ENCODE data around the gene TUT4. TPM values are rescaled to one million over a fixed set of nuclear protein-coding genes. Genes with fewer than 3 reads are reported as not detected.

The TUT4 gene
- total and polyA plus RNA-seq, 2 experiments from 2014 or later: 14.9 to 18.9 TPM

DNA sequence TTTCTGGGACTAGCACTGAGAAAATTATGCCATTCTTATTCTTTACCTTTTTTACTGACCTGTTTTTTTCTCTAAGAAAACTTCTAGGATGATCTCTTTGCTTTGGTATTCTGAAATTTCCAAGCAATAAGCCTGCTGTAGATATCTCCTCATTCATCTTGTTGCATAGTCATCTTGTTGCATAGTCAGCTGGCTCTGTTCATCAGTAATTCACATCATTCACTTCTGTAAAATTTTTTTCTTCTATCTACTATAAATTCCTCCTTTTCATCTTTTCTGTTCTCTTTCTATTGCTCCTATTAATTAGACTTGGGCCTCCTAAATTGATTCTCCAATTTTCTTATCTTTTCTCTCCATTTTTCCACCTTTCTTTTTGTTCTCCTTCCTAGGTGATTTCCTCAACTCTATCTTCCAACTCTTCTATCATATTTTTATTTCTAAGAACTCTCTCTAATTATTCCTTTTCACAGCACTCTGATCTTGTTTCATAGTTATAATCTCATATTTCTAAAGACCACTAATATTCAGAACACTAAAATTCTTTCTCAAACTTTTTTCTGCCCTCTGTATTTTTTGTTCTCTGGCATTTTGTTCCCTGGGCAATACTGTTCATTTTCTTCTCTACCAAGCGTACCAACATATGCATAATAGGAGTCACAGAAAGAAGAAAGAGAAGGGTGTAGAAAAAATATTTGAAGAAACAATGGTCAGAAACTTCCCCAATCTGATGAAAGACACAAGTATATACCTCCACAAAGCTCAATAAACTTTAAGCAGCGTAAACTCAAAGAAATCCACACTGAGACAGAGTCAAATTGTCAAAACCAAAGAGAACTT lies 17.7 kb downstream of the TUT4 start:
- no peak overlapping the region for H3K4me3 ChIP-seq

DNA sequence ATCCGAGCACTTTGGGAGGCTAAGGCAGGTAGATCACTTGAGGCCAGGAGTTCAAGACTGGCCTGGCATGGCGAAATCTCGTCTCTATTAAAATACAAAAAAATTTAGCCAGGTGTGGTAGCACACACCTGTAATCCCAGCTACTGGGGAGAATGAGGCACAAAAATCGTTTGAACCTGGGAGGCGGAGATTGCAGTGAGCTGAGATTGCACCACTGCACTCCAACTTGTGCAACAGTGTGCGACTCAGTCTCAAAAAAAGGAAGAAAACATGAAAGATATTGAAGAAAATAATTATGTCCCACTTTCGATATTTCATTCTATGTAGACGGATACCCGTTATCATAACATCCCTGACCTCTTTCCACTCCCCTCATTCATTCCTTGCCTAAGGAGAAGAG lies 19.2 kb downstream of the TUT4 start:
- no peaks in the 10 kb centered on the region for H3K27me3 ChIP-seq (replicated peaks; ENCODE audit: insufficient read depth)
- H3K4me2 ChIP-seq (ENCODE audit: unreplicated experiment): no peak overlapping the region
- peaks cover 91% of the 10 kb centered on the region for H3K79me2 ChIP-seq (ENCODE audit: insufficient read depth)
- H4K20me1 ChIP-seq (ENCODE audit: insufficient read depth): no peaks in the 10 kb centered on the region
- H3K9me2 ChIP-seq (ENCODE audit: insufficient read depth): no peaks in the 10 kb centered on the region
- 97 to 98% methylated on average over 9 of the region's 9 CpGs for WGBS, 2 experiments (ENCODE audit: low coverage in 1 of 2, low lambda C conversion rate in 2 of 2, missing lambda C conversion rate in 2 of 2)
- DNase-seq: no peak
- H3K27ac ChIP-seq: no peak overlapping the region
- no peaks in the 10 kb centered on the region for H3K4me1 ChIP-seq (ENCODE audit: insufficient read depth)
- no peak overlapping the region for H3K4me3 ChIP-seq
- no peak overlapping the region for H2AFZ ChIP-seq
- no peaks in the 10 kb centered on the region for H3K36me3 ChIP-seq (ENCODE audit: low read depth)
- no peak overlapping the region for H3K9ac ChIP-seq
- no peaks in the 10 kb centered on the region for H3K9me3 ChIP-seq (ENCODE audit: low read depth)
- no peaks in the 10 kb centered on the region for H3F3A ChIP-seq (ENCODE audit: insufficient read depth)
- in situ Hi-C loops (cut with MboI): no loop called here
- TF ChIP-seq EZH2 (IDR thresholded peaks at IDR 0.05; ENCODE audit: insufficient read depth, poor library complexity, severe bottlenecking) (no peak), EZH2phosphoT487 (IDR thresholded peaks at IDR 0.05; ENCODE audit: insufficient read depth, low read depth) (no peak)

More for the DNA sequence above, 17.7 kb downstream of the TUT4 start:
- peak; percentile 62 for DNase-seq
- Histone ChIP-seq H3F3A (ENCODE audit: insufficient read depth) (no peaks in the 10 kb centered on the region), H3K9me2 (ENCODE audit: insufficient read depth) (no peaks in the 10 kb centered on the region), H3K79me2 (ENCODE audit: insufficient read depth) (peaks cover 91% of the 10 kb centered on the region), H4K20me1 (ENCODE audit: insufficient read depth) (no peaks in the 10 kb centered on the region), H3K4me2 (ENCODE audit: unreplicated experiment) (no peak overlapping the region), H2AFZ (no peak overlapping the region), H3K27me3 (replicated peaks; ENCODE audit: insufficient read depth) (no peaks in the 10 kb centered on the region), H3K9ac (no peak overlapping the region), H3K27ac (no peak overlapping the region), H3K9me3 (ENCODE audit: low read depth) (no peaks in the 10 kb centered on the region), H3K4me1 (ENCODE audit: insufficient read depth) (no peaks in the 10 kb centered on the region), H3K36me3 (ENCODE audit: low read depth) (no peaks in the 10 kb centered on the region)
- TF ChIP-seq EZH2phosphoT487 (IDR thresholded peaks at IDR 0.05; ENCODE audit: insufficient read depth, low read depth): no peak
- no peak for TF ChIP-seq EZH2 (IDR thresholded peaks at IDR 0.05; ENCODE audit: insufficient read depth, poor library complexity, severe bottlenecking)
- WGBS, 2 experiments (ENCODE audit: low coverage in 1 of 2, low lambda C conversion rate in 2 of 2, missing lambda C conversion rate in 2 of 2): 97 to 98% methylated on average over 2 of the region's 2 CpGs
- in situ Hi-C loops (cut with MboI): no loop called here

DNA sequence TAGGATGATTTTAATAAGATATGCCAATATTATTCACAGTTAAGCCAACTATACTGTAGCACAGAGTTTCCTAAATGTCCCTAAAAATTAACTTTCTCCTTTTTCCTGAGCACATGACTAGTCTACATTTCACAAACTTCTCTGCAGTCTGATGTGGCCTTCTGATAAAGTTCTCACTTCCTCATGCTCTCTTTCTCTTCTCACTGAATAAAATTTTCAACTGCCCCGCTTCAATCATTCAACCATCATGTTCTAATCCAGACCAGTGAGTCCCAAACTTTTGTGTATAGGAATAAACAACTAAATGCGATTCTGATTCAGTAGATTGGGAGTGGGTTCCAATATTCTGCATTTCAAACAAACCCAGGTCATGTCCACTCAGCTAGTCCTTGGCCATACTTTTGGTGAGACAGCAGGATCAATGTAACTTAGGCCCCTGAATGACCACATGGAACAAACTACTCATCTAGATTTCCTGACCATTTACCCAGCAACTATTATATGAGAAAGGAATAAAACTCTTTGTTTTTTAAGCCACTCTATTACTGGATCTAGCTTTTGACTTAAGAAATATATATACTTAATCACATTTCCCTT lies 20.1 kb downstream of the TUT4 start:
- Histone ChIP-seq H3K4me2 (ENCODE audit: unreplicated experiment) (no peak overlapping the region), H3K27me3 (replicated peaks; ENCODE audit: insufficient read depth) (no peaks in the 10 kb centered on the region), H3K27ac (no peak overlapping the region), H3K9ac (no peak overlapping the region), H3K4me1 (ENCODE audit: insufficient read depth) (no peaks in the 10 kb centered on the region), H2AFZ (no peak overlapping the region), H3K36me3 (ENCODE audit: low read depth) (no peaks in the 10 kb centered on the region), H3K4me3 (no peak overlapping the region), H3K9me2 (ENCODE audit: insufficient read depth) (no peaks in the 10 kb centered on the region), H3K9me3 (ENCODE audit: low read depth) (no peaks in the 10 kb centered on the region), H4K20me1 (ENCODE audit: insufficient read depth) (no peaks in the 10 kb centered on the region), H3F3A (ENCODE audit: insufficient read depth) (no peaks in the 10 kb centered on the region), H3K79me2 (ENCODE audit: insufficient read depth) (peaks cover 88% of the 10 kb centered on the region)
- DNase-seq: no peak
- WGBS, 2 experiments (ENCODE audit: low coverage in 1 of 2, low lambda C conversion rate in 2 of 2, missing lambda C conversion rate in 2 of 2): 95 to 100% methylated on average over 2 of the region's 2 CpGs
- in situ Hi-C loops (cut with MboI): no loop called here
- TF ChIP-seq EZH2phosphoT487 (IDR thresholded peaks at IDR 0.05; ENCODE audit: insufficient read depth, low read depth): no peak
- no peak for TF ChIP-seq EZH2 (IDR thresholded peaks at IDR 0.05; ENCODE audit: insufficient read depth, poor library complexity, severe bottlenecking)

DNA sequence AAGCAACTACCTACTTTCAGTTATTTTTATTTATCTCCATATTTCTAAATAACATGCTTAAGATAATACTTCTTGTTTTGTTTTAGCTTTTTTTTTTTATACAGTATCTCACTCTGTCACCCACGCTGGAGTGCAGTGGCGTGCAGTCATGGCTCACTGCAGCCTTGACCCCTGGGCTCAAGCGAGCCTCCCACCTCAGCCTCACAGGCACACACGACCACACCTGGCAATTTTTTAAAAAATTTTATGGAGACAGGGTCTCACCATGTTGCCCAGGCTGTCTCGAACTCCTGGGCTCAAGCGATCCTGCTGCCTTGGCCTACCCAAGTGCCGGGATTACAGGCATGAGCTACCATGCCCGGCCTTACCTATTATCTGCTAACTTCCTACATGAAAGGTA lies 20.6 kb downstream of the TUT4 start:
- in situ Hi-C loops (cut with MboI): no loop called here
- WGBS, 2 experiments (ENCODE audit: low coverage in 1 of 2, low lambda C conversion rate in 2 of 2, missing lambda C conversion rate in 2 of 2): 97 to 99% methylated on average over 8 of the region's 8 CpGs

More for the DNA sequence above, 20.6 kb downstream of the TUT4 start:
- Histone ChIP-seq H3K36me3 (ENCODE audit: low read depth) (no peaks in the 10 kb centered on the region), H3K9me2 (ENCODE audit: insufficient read depth) (no peaks in the 10 kb centered on the region), H2AFZ (no peak overlapping the region), H3K9ac (no peak overlapping the region), H3K4me1 (ENCODE audit: insufficient read depth) (no peaks in the 10 kb centered on the region), H3F3A (ENCODE audit: insufficient read depth) (no peaks in the 10 kb centered on the region), H3K4me2 (ENCODE audit: unreplicated experiment) (no peak overlapping the region), H3K27me3 (replicated peaks; ENCODE audit: insufficient read depth) (no peaks in the 10 kb centered on the region), H4K20me1 (ENCODE audit: insufficient read depth) (no peaks in the 10 kb centered on the region), H3K79me2 (ENCODE audit: insufficient read depth) (peaks cover 88% of the 10 kb centered on the region), H3K4me3 (no peak overlapping the region), H3K27ac (no peak overlapping the region), H3K9me3 (ENCODE audit: low read depth) (no peaks in the 10 kb centered on the region)
- no peak for DNase-seq
- TF ChIP-seq EZH2 (IDR thresholded peaks at IDR 0.05; ENCODE audit: insufficient read depth, poor library complexity, severe bottlenecking): no peak
- TF ChIP-seq EZH2phosphoT487 (IDR thresholded peaks at IDR 0.05; ENCODE audit: insufficient read depth, low read depth): no peak
